ENCODE data around the gene MICAL3. TPM values are rescaled to one million over a fixed set of nuclear protein-coding genes. Genes with fewer than 3 reads are reported as not detected.

MICAL3 gene
- total and polyA plus RNA-seq, 9 of the 15 experiments (the other 6 are each of a cell fraction or from before 2014, with no cell fraction given), result 0.53 to 32.1 (median 12.3) TPM

DNA sequence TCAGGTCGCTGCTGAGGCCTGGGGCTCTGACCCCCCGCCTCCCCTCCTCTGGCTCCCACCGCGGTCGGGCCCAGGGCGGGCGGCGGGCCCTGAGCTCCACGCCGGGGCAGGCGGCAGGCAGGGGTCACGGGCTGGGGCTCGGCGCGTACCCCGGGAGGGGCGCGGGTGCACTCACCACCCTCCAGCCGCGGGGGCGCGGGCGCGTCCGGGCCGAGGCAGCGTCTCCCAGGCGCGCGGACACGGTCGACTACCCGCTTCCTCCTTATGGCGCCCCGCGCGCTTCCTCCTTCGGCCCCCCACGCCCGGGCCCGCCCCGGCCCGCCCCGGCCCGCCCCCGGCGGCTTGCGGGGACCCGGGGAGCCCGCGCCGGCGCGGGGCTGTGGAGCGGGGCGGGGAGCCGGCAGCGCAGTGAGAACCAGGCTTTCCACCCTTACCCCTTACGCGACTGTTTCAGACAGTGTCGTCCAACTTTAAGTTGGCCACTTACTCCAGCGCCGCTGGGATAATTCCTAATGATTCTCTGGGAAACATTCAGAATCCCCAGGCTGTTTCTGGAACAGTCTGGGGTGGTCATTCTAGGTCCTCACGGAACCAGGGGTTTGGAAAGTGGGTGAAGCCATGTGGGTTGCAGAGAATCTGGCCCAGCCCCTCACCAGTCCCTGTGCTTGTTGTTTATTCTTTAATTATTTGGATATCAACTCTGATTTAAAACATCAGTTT, 250.0 kb downstream of the MICAL3 start, which contains the start of gene BID (continued):
- TF ChIP-seq, protein P1, sequence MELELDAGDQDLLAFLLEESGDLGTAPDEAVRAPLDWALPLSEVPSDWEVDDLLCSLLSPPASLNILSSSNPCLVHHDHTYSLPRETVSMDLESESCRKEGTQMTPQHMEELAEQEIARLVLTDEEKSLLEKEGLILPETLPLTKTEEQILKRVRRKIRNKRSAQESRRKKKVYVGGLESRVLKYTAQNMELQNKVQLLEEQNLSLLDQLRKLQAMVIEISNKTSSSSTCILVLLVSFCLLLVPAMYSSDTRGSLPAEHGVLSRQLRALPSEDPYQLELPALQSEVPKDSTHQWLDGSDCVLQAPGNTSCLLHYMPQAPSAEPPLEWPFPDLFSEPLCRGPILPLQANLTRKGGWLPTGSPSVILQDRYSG (tag; conservative IDR thresholded peaks at IDR 0.05; ENCODE audit: low read depth), result no peak
- TF ChIP-seq PHB (CRISPR knock-in tag; IDR thresholded peaks at IDR 0.05) (no peak), MCM3 (IDR thresholded peaks at IDR 0.05) (no peak), ZNF589 (CRISPR knock-in tag; IDR thresholded peaks at IDR 0.05; ENCODE audit: low read depth) (no peak), RBM25 (IDR thresholded peaks at IDR 0.05; ENCODE audit: low read depth, low read length, severe bottlenecking) (no peak), BHLHE40 (IDR thresholded peaks at IDR 0.05; ENCODE audit: low read length) (no peak), TAF1 (IDR thresholded peaks at IDR 0.05; ENCODE audit: control insufficient read depth, extremely low read depth, insufficient read depth, low read length, severe bottlenecking) (peak; percentile 43), PYGO2 (tag; IDR thresholded peaks at IDR 0.05) (no peak), CC2D1A (IDR thresholded peaks at IDR 0.05) (no peak), TBP (optimal IDR thresholded peaks at IDR 0.05; ENCODE audit: low read depth, low read length) (peak; percentile 23)

Data from K562 (cell line).